Measurements from ENCODE around the gene PALD1.
A peak's percentile ranks its signal among the peaks of the same experiment; 100 is the strongest.

PALD1 gene

GRCh38 chr10:70465832-70466231 lies 12.7 kb upstream of the PALD1 start:
- H3K4me3 Mint-ChIP-seq, result no peak overlapping the region
- H3K27me3 Mint-ChIP-seq, result peaks cover 38% of the 10 kb centered on the region
- no peaks in the 10 kb centered on the region for H3K4me1 Mint-ChIP-seq (ENCODE audit: low read depth)
- no peaks in the 10 kb centered on the region for H3K36me3 Mint-ChIP-seq (ENCODE audit: low read depth)
- H3K9me3 Mint-ChIP-seq, result no peaks in the 10 kb centered on the region
- no peak overlapping the region for H3K27ac Mint-ChIP-seq
- intact Hi-C loops (cut with micrococcal nuclease), result no loop called here

- H3K36me3 Mint-ChIP-seq (ENCODE audit: low read depth), result no peaks in the 10 kb centered on the region
- H3K4me1 Mint-ChIP-seq (ENCODE audit: low read depth), result no peaks in the 10 kb centered on the region
- no peak overlapping the region for H3K4me3 Mint-ChIP-seq
- intact Hi-C loops (cut with micrococcal nuclease), result no loop called here
- no peaks in the 10 kb centered on the region for H3K9me3 Mint-ChIP-seq
- no peak overlapping the region for H3K27ac Mint-ChIP-seq
- H3K27me3 Mint-ChIP-seq, result peaks cover 35% of the 10 kb centered on the region
These were observed 11.6 kb upstream of the PALD1 start for GRCh38 chr10:70466951-70467350.

DNA sequence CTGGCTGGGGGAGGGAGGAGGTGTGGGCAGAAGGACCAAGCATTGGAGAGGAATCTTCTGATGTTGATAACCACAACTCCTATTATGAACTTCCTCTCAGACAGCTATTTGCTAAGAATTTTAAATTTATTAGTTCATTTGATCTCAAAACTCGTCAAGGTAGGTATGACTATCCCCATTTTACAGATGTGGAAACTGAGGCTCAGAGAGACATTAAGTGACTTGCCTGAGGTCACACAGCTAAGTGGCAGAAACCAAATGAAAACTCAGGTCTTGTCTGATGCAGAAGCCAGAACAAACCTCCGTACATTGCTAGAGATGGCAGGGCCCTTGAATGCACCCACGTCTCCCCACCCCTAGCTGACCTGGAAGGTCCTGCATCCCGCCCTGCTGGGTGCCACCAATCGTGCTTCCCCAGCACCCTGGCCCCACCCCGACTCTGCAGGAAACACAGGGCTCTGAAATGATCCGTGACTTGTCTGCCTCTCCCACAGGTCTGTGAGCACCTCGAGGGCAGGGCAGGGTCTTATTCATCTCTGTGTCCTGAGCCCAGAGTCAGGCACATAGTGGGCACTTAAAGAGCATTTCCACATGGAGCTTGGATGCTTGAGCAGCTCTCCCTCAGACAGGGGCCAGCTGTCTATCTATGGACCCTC lies 5.6 kb upstream of the PALD1 start:
- Mint-ChIP-seq H3K4me3 (no peak overlapping the region), H3K27ac (no peak overlapping the region), H3K9me3 (no peaks in the 10 kb centered on the region), H3K27me3 (peaks cover 54% of the 10 kb centered on the region), H3K36me3 (ENCODE audit: low read depth) (no peaks in the 10 kb centered on the region), H3K4me1 (ENCODE audit: low read depth) (peaks cover 6% of the 10 kb centered on the region)
- intact Hi-C loops (cut with micrococcal nuclease), result no loop called here

GRCh38 chr10:70474780-70475179 lies 3.8 kb upstream of the PALD1 start:
- peaks cover 19% of the 10 kb centered on the region for H3K4me1 Mint-ChIP-seq (ENCODE audit: low read depth)
- intact Hi-C loops (cut with micrococcal nuclease), result loop anchor here (5.0 kb wide), 1 partner anchor 53 kb away; no protein-coding TSS in a partner anchor

DNA sequence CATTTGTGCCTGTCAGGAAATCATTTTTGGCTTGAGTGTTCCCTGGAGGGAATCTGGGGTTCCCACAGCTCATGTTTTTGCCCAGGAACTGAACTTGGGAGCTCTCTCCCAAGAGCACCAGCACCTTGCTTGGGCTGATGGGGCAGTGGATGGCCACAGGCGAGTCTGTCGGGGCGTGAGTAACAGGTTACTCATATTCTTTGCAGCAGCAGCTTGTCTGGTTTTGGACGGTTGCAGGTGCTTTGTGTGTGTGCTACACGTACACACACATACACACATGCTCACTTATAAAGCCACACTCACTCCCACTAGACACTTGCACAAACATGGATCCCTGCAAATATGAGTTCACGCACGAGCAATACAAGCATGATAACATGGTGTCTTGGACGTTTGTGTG lies 2.9 kb upstream of the PALD1 start:
- H3K27ac Mint-ChIP-seq, result no peak overlapping the region
- no peaks in the 10 kb centered on the region for H3K9me3 Mint-ChIP-seq
- peaks cover 27% of the 10 kb centered on the region for H3K4me1 Mint-ChIP-seq (ENCODE audit: low read depth)
- H3K27me3 Mint-ChIP-seq, result peaks cover 67% of the 10 kb centered on the region
- no peak overlapping the region for H3K4me3 Mint-ChIP-seq
- intact Hi-C loops (cut with micrococcal nuclease), result loop anchor here (5.0 kb wide), 1 partner anchor 52 kb away; no protein-coding TSS in a partner anchor
- H3K36me3 Mint-ChIP-seq (ENCODE audit: low read depth), result no peaks in the 10 kb centered on the region

More at GRCh38 chr10:70474780-70475179, 3.8 kb upstream of the PALD1 start:
- Mint-ChIP-seq H3K27ac (no peak overlapping the region), H3K4me3 (no peak overlapping the region), H3K36me3 (ENCODE audit: low read depth) (no peaks in the 10 kb centered on the region), H3K9me3 (no peaks in the 10 kb centered on the region), H3K27me3 (peaks cover 59% of the 10 kb centered on the region)

DNA sequence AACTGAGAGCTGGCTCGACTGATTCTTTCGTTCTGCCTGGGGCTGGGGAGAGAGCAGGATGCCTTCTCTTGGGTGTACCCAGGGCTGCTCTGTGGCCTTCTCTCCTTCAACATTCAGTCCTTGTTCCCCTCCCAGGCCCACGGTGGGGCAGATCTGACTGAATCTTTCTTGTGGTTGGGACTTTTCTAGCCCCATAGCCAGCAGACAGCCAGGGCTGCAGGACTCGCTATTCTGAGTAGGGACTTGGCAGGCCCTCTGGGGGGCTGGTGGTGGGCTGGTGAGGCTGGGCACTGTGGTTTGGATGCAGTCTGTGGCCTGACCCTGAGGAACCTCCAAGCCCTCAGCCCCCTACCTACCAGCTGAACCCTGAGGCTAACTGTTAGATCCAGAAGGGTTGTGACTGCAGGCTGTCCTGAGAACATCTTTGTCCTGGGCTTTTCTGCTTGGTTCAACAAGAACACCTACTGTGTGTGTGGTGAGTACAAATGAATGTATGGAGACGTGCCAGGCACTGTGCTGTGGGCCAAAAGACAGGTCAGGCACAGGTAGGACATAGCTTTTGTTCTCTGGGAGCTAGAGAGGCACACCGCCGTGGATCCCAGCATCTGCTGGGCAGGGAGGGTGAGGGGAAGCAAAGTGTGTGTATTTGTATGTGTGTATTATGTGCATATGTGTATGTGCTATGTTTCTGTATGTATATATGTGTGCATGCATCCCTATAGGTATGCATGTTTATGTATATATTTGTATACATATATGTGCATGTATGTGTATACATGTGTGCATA lies 2.1 kb upstream of the PALD1 start:
- H3K27ac Mint-ChIP-seq, result no peak overlapping the region
- H3K4me3 Mint-ChIP-seq, result no peak overlapping the region
- peaks cover 33% of the 10 kb centered on the region for H3K4me1 Mint-ChIP-seq (ENCODE audit: low read depth)
- no peaks in the 10 kb centered on the region for H3K9me3 Mint-ChIP-seq
- peaks cover 69% of the 10 kb centered on the region for H3K27me3 Mint-ChIP-seq
- intact Hi-C loops (cut with micrococcal nuclease), result loop anchor here (5.0 kb wide), 1 partner anchor 51 kb away; no protein-coding TSS in a partner anchor
- no peaks in the 10 kb centered on the region for H3K36me3 Mint-ChIP-seq (ENCODE audit: low read depth)

- H3K4me3 Mint-ChIP-seq, result peak overlapping the region; percentile 74
- H3K27me3 Mint-ChIP-seq, result peaks cover 73% of the 10 kb centered on the region
- peaks cover 42% of the 10 kb centered on the region for H3K4me1 Mint-ChIP-seq (ENCODE audit: low read depth)
- intact Hi-C loops (cut with micrococcal nuclease), result loop anchor here (5.0 kb wide), 1 partner anchor 50 kb away; no protein-coding TSS in a partner anchor
- no peaks in the 10 kb centered on the region for H3K9me3 Mint-ChIP-seq
- peak overlapping the region; percentile 62 for H3K27ac Mint-ChIP-seq
- no peaks in the 10 kb centered on the region for H3K36me3 Mint-ChIP-seq (ENCODE audit: low read depth)
These were observed 855 bp upstream of the PALD1 start for GRCh38 chr10:70477661-70478162.

- intact Hi-C loops (cut with micrococcal nuclease), result loop anchor here (5.0 kb wide), 1 partner anchor 48 kb away; no protein-coding TSS in a partner anchor
- H3K27ac Mint-ChIP-seq, result no peak overlapping the region
- no peaks in the 10 kb centered on the region for H3K36me3 Mint-ChIP-seq (ENCODE audit: low read depth)
- H3K9me3 Mint-ChIP-seq, result no peaks in the 10 kb centered on the region
- H3K4me3 Mint-ChIP-seq, result peak overlapping the region; percentile 57
- peaks cover 48% of the 10 kb centered on the region for H3K4me1 Mint-ChIP-seq (ENCODE audit: low read depth)
- H3K27me3 Mint-ChIP-seq, result peaks cover 68% of the 10 kb centered on the region
These were observed 606 bp downstream of the PALD1 start for GRCh38 chr10:70479165-70479581.

- Mint-ChIP-seq H3K4me1 (ENCODE audit: low read depth) (peaks cover 48% of the 10 kb centered on the region), H3K27ac (no peak overlapping the region), H3K4me3 (peak overlapping the region; percentile 57), H3K36me3 (ENCODE audit: low read depth) (no peaks in the 10 kb centered on the region), H3K9me3 (no peaks in the 10 kb centered on the region), H3K27me3 (peaks cover 68% of the 10 kb centered on the region)
- intact Hi-C loops (cut with micrococcal nuclease), result loop anchor here (5.0 kb wide), 1 partner anchor 48 kb away; no protein-coding TSS in a partner anchor
These were observed 1.2 kb downstream of the PALD1 start for GRCh38 chr10:70479626-70480238.

- intact Hi-C loops (cut with micrococcal nuclease), result no loop called here
- Mint-ChIP-seq H3K27ac (no peak overlapping the region), H3K4me3 (peak overlapping the region; percentile 57), H3K27me3 (peaks cover 61% of the 10 kb centered on the region), H3K4me1 (ENCODE audit: low read depth) (peaks cover 48% of the 10 kb centered on the region), H3K9me3 (no peaks in the 10 kb centered on the region), H3K36me3 (ENCODE audit: low read depth) (no peaks in the 10 kb centered on the region)
These were observed 1.8 kb downstream of the PALD1 start for GRCh38 chr10:70480239-70480861.

DNA sequence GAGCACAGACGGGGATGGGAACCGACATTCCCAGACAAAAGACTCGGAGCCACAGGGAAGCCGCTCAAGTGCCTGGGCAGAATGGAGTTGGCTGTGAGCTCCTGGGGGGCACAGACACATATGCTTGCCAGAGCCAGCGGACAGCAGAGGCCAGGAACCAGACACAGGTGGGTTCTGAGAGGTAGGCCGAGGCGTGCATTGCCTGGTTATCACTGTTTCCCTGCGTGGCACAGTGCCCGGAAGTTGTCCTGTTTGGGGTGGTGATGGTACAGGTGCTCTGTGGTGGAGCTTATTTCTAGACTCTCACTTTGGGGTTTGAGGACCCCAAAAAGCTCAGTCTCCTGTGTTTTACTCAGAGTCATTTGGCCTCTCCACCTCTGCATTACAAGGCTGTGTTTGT lies 2.5 kb downstream of the PALD1 start:
- intact Hi-C loops (cut with micrococcal nuclease), result no loop called here
- H3K9me3 Mint-ChIP-seq, result no peaks in the 10 kb centered on the region
- H3K4me3 Mint-ChIP-seq, result no peak overlapping the region
- H3K27ac Mint-ChIP-seq, result no peak overlapping the region
- H3K4me1 Mint-ChIP-seq (ENCODE audit: low read depth), result peaks cover 48% of the 10 kb centered on the region
- peaks cover 54% of the 10 kb centered on the region for H3K27me3 Mint-ChIP-seq
- peaks cover 6% of the 10 kb centered on the region for H3K36me3 Mint-ChIP-seq (ENCODE audit: low read depth)

DNA sequence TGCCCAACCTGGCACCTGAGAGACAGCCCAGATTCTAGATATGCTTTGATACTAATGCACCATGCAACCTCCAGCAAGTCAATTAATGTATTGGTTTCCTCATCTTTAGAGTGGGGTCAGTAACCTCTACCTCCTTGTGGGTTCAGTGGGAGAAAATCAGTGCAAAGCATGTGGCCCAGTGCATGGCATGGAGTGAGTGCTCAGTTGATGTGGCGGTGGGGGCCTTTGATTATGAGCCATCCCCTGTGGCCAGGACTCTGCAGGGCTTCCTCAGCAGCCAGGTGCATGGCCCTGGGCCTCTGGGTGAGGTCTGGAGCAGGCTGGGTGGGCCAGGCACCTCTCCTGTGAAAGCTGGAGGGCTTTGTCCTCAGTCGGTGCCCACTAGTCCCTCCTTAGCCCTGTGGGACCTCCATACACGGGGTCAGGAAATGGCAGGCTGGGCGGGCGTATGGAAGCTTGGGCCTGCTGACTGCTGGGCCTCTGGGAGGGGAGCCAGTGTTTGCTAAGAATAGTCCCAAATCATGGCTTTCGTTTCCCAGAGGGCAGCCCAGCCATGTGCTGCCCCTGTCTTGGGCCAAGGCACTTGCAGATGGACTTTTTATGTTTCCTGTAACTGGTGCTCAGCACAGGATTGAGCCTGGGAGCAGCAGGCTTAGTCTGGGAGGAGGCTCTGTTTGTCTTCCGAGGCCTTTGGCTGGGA lies 3.4 kb downstream of the PALD1 start:
- Mint-ChIP-seq H3K9me3 (no peaks in the 10 kb centered on the region), H3K36me3 (ENCODE audit: low read depth) (peaks cover 10% of the 10 kb centered on the region), H3K27ac (no peak overlapping the region), H3K4me3 (no peak overlapping the region), H3K4me1 (ENCODE audit: low read depth) (peaks cover 48% of the 10 kb centered on the region), H3K27me3 (peaks cover 50% of the 10 kb centered on the region)
- intact Hi-C loops (cut with micrococcal nuclease), result no loop called here
